Gastroesophageal sphincter (tissue), 3 donors: ENCODE results near the gene UBE3D.

Experiments
- CTCF ChIP-seq, 4 experiments: fragments of 200-600 bp in 2 of 4; fragments of 450-650 bp in 2 of 4; sonication (generic) in 1 of 4; IDR thresholded peaks; one replicate each; pipeline ENCODE4 v1.5.1; 2017 to 2019; ENCODE audit warnings: antibody characterized with exemption in 4 of 4, mild to moderate bottlenecking in 2 of 4, moderate library complexity in 2 of 4
- EP300 ChIP-seq: sonication (generic); formaldehyde crosslinking; IDR thresholded peaks from one replicate; pipeline ENCODE4 v1.6.1; 2017; ENCODE audit warnings: antibody characterized with exemption, mild to moderate bottlenecking
- POLR2A ChIP-seq, 2 donors: fragments of 450-650 bp; IDR thresholded peaks; one replicate each; pipeline ENCODE4 v1.6.1; 2017; ENCODE audit warnings: antibody characterized with exemption in 2 of 2, mild to moderate bottlenecking in 2 of 2, moderate library complexity in 1 of 2
- POLR2AphosphoS5 ChIP-seq: sonication (generic); formaldehyde crosslinking; IDR thresholded peaks from one replicate; pipeline ENCODE4 v1.6.1; 2017; ENCODE audit warnings: antibody characterized with exemption

GRCh38 chr6:83083476-83083875, 17.8 kb upstream of the UBE3D start:
- TF ChIP-seq CTCF (IDR thresholded peaks at IDR 0.05): no peak
- TF ChIP-seq POLR2A (IDR thresholded peaks at IDR 0.05): no peak
- TF ChIP-seq POLR2AphosphoS5: no peak
- no peak for TF ChIP-seq EP300
